GM21515 (cell line): ENCODE data around the gene STEAP3.

Experiments
- ATAC-seq: cut with Tn5 transposase; IDR thresholded peaks from one replicate; pipeline ENCODE4 v1.9.1; 2021; ENCODE audit not compliant: unreplicated experiment

STEAP3 gene

DNA sequence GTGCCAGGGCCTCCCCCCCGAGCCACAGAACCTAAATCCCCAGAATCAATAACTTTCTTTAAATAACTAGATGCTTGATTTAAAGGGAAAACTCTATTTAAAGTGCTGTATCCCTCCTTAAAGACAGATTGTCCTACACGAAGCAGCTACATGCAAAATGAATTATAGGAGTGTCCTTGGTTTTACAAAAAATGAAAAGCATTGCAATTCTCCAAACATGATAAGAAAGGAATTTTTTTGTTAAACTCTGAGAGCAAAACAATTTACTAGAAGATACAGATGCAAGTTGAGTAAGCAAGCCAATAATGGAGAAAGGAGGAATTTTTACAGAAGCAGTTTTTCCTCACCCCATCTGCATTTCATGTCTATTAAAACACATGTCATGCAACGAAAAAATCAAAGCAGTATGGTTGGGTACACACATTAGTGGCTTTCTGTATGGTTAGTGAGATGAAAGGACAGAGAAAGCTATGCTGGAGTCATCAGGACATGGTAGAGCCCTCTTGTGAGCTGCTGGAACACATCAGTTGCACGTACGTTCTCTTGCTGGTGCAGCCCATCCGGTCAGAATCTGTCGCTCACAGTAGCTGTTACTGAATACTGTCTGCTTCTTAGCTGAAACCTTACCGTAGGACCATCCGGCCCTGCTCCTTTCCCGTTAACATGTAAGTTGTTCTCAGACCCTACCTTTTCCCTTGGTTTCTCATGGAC is 25.9 kb upstream of the STEAP3 start:
- no peak for ATAC-seq

DNA sequence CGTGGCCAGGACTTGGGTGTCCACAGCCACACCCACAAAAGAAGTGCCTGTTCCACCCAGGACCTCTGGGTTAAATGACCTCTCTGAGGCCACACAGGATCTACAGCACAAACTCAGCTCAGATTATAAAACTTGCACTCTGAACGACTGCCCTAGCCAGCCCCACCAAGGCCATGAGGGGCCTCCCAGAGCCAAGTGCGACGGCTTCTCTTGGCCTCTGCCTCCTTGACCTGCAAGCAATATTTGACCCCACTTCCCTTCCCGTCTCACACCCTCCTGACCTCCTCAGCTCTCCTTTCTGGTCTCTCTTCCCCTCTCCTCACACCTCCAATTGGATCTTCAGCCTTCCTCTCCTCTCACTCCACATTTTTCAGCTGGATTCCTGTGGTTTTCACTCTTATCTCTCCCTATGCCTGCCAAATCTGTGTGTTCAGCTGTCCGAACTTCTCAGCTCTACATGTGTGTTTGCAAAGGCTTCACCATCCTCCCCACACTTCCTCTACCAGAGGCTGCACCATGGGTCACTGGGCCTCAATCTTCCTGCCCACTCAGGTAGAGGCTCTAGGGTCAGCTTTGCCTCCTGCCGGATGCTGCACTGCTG is 25.3 kb upstream of the STEAP3 start:
- no peak for ATAC-seq

DNA sequence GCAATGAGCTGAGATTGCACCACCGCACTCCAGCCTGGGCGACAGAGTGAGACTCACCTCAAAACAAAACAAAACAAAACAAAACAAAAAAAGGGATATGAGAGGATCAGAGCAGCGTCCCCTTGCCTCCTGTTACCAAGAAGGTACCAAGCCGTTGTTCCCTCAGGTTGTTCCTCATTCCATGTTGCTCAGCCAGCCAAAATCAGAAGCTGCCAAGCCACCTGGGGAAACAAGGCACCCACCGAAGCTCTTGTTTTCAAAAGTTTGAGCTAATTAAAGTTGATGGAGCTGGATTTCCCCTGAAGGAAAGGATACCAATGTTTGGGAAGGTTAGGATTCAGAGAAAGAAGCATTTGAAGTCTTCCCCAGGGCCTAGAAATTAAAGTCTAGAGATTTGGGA is 21.8 kb upstream of the STEAP3 start:
- ATAC-seq = no peak

DNA sequence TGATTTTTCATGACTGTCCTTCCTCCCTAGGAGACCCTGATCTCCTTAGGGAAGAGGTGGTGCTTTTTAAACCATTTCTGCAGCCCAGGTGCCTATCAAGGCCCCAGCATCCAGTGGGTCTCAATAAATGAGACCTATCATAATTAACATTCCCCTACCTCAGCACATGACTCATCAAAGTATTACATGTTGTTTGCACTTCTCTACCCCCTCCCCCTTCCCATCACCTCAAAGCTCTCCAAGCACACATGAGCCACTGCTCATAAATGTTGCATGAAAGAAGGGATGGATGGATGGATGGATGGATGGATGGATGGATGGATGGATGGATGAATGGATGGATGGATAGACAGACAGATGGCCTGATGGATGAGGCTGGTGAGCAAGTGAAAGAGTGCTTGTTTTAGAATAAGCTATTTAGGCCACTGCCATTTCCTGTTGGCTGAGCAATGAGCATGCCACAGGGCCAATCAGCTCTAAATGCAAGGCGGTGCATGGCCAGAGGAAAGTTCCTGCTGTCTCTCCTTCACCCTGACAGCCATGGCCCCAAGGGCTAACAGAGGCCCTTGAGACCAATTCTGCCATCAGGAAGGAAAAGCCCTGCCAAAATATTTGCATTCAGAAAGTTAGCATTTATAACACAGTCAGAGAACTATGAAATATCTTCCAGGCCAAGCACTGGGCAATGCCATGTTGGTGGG is 20.9 kb upstream of the STEAP3 start:
- ATAC-seq = no peak

DNA sequence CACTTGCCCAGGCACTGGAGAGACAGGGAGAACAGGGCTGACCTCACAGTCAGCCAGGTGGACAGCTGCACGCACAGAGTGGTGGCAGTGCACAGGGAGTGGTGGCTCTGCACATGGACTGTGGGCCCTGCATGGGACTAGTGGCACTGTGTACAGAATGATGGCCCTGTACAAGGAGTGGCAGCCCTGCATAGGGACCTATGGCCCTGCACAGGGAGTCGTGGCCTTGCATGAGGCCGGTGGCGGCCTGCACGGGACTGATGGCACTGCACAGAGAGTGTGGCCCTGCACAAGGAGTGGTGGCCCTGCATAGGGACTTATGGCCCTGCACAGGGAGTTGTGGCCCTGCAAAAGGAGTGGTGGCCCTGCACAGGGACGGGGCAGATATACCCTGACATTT is 19.1 kb upstream of the STEAP3 start:
- no peak for ATAC-seq

DNA sequence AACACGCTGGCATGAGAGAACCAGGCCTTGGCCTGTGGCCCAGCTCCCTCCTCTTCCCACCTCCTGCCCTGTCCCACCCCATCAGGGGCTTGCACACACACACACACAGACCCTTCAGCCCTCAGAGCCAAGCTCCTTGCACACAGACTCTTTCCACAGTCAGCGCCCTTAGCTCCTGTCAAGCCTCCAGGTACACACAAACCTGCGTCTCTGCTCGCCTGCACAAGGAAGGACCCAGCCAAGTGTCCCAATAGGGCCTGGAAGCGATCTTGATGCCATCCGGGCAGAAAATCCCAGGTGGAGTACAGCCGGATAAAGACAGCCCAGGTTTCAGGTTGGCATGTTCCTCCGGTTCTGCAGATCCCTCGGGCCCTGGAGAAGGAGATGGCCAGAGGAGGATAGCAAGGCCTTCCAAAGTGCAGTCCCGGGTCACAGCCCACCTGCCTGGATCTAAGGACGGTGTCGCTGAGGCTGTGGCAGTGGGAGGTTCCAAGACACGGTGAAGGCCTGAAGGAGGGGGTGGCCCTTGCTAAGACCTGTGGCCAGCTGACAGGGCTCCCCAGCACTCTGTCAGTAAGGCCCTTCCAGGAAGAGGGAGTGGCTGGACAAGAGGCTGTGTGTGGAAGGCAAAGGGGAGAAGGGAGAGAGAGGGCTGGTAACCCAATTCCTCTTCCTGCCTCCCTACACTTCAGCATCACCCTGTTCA is 18.5 kb upstream of the STEAP3 start:
- ATAC-seq = no peak

DNA sequence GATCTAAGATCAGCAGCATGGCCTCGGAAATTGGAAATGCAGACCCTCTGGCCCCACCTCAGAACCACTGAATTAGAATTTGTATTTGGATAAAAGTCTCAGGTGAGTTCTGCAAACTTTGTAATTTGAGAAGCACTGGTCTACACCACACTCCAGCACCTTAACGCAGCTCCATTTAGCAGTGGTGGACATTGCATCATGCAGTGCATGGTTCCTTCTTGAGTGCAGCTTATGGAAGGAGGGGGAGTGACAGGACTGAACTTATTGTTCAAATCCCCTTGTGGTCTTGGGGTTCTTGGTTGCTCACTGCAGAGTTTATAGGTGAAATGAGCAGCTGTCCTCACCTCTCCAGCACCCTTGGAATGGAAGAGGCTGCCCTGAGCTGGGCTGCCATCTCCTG is 17.4 kb upstream of the STEAP3 start:
- ATAC-seq = no peak

DNA sequence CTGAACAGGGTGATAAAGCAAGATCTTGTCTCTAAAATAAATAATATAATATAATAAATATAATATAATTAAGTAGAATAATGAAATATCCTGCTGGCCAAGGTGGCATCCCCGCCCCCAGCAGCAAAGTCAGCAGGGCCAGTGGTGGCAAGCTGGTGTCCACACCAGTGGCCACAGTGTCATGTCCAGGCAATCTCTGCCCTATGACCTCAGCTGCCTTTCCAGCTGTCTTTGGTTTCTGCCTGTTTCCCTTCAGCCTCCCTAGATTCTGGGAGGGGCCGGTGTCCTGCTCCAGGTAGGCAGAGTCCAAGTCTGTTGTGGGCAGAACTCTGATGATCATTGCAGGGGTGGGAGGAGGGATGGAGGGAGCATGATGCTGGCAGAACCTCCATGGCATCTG is 16.2 kb upstream of the STEAP3 start:
- no peak for ATAC-seq

DNA sequence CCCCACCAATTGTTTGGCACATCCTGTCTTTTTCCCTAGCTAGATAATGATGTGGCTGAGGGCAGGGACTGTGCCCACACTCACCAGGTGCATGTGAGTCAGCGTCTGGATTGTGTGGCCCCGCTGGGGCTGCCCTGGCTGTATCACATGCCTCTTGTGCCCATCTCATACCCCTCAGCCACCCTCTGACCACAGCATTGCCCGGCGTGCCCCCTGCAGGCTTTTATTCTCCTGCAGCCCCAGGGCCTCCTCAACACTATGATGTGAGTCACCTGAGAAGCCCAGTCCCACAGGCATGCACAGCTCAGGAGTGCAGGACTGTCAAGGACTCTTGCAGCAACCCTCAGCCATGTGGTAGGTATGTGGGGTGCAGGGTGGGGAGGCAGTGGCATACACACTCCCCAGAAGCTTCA is 14.8 kb upstream of the STEAP3 start:
- no peak for ATAC-seq

DNA sequence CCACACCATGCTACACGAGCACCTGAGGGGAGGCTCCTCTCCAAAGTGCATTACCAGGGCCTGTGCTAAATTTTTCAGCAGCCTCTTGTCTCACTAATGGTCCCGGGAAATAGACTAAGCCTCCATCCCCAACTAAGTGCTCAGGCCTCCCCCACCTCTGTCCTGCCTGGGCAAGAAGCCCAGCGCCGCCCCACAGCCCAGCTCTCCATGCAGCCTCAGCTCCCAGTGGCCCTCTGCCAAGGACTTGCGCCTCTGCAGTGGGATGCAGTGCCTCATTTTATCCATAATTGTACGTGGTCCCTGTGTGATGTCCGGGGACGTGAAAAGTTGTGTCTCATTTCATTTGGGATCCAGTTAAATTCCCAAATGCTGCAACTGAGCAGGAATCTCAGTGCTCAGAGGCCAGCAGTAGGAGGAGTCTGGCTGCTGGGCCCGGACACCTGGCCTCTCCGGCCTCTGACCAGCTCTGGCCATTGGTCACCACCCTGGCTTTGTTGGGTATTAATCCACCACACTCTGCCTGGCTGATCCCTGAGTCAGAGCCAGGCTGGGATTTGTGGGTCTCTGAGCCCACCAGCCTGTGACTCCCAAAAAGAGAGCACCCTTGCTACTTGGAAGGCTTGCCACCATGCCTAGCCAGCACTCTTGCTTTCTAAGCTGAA is 11.4 kb upstream of the STEAP3 start:
- no peak for ATAC-seq

DNA sequence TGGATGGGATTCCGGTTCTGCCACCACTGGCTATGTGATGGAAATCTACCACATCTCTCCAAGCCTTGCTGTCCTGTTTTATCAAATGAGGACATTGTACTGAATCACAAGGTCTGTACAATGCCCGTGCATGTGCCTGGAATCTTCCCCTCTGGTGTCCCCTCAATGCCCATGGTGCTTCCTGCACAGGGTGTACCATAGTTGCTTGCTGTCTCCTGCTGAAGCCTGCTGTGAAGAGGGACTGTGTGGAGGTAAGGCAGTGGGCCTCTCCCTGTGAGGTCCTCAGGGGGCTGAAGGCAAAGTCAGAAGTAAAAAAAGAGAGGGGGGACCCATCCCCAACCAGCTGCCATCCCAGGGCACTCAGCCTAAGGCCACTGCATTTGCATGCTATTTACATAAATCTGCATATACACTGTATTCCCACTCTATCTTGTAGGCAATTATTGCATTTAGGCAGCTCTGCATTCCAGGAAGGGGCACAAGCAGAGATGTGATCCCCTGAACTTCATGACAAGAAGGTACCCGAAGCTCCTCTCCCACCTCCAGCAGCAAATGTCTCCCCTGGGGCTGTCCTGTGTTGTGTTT is 9.1 kb upstream of the STEAP3 start:
- ATAC-seq = no peak

DNA sequence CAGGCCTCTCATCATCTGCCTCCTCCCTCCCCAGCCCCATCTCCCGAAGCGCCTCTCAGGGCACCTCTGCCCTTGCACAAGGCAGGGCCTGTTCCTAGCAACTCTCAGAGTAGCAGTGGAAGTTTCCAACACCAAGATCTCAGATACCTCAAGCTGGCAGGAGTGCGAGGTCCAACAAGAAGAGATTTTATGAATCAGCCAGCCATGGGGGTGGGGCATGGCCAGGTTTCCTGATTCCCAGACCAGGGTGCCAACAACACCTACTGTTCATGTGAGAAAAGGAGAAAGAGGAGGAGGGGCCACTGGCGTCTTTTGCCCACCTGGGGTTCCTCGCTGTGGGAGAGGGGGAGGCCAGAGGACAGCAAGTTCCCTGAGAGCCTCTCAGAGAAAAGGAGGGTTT is 6.6 kb upstream of the STEAP3 start:
- no peak for ATAC-seq

DNA sequence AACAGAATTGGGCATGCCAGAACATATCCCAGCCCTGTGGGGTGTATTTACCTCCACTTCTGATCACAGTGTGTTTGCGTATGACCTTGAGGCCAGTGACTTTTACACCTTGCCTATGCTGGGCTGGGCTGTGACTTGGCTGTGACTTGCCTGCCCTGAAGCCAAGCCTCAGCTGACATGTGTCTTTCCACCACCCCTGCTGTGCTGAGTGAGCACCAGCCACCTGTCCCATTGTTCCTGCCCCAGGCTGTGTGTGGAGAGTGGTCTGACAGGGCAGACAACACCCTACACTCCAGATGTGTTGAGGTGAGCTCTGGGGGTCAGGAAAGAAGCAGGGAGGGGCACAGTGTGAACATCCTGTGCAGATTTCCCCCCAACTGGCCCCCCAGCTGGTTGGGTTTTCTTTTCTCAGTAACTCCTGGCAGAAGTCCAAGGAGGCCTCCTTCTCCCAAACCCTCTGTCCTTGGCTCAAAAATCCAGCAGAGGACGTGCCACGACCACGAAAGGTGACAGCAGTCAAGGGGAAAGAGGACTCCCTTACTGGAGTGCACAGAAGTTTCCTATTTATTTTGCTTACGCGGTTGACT is 5.1 kb upstream of the STEAP3 start:
- no peak for ATAC-seq

DNA sequence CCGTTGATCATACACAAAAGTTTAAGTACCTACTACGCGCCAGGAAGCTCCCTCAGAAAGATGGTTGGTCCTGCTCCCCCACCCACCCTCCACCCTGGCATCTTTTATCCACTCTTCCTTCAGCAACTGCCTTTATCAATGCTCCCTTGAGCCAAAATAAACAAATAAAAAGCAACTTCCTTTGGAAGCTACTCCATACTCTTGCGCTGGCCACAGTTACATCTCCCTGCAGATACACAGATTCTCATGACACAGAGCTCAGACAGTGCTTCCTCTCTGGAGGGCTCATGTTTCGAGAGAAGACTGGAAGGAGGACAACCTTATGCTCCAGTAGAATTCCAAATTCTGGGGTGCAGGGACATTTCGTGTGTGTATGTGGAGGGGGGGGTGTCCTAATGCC is 3.8 kb upstream of the STEAP3 start:
- no peak for ATAC-seq

DNA sequence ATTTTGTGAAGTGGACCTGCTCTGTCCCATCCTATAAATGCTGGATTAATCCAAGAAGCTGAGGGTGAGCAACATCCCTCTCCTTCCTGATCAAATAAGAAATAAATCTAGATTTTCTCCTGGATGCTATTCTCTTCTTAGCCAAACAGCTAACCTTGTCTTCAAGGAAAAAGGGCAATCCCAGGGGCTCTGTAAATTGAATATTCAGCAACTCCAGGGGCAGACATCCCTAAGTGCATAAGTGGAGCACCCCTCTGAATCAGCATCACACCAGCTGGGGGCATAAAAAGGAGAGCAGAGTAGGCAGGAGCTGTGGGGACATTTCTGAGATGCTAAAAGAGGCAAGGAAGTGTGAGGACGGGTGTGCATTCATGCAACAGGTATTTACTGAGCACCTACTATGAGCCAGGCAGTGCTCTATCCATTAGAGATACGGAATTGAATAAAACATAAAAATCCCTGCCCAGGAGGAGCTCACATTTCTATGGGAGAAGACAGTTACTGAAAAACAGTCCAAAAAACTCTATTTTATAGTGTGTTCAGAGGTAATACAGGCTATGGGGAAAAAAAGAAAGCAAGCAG is 2.8 kb upstream of the STEAP3 start:
- ATAC-seq = no peak

DNA sequence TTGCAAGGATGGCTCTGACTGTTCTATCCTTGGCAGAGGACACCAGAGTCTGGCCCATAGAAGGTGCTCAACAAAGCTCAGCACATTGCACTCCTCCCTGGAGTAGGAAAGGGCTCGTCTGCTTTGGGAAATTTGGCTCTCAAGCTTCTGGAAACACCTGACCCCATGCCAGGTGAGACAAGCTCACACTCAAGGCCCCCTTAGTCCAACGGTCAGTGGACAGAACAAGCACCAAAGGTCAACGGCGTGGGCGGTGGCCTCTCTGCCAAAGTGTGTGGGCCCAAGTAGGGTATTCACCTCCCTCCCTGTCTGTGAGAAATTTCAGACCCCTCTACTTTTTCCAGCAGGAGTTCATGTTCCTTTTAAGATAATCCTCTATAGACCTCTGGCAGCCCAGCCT is 2.0 kb upstream of the STEAP3 start:
- ATAC-seq = no peak

DNA sequence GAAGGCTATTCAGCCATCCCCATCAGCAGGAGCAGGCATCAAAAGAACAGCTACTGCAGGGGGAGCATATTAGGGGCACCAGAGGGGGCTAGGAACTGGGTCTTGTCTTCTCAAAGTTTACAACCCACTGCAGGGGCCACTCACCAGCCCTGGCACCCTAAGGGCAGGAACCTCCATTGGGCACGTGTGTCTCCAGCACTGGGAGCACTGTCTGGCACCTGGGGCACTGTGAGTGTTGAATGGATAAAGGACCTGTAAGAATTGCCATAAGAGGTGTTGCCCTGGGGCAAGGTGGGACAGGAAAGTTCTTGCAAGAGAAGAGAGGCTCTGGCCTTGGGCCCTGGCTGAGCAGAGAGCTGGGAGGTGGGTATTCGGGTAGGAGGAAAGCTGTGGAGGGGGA is 1.4 kb upstream of the STEAP3 start:
- no peak for ATAC-seq

DNA sequence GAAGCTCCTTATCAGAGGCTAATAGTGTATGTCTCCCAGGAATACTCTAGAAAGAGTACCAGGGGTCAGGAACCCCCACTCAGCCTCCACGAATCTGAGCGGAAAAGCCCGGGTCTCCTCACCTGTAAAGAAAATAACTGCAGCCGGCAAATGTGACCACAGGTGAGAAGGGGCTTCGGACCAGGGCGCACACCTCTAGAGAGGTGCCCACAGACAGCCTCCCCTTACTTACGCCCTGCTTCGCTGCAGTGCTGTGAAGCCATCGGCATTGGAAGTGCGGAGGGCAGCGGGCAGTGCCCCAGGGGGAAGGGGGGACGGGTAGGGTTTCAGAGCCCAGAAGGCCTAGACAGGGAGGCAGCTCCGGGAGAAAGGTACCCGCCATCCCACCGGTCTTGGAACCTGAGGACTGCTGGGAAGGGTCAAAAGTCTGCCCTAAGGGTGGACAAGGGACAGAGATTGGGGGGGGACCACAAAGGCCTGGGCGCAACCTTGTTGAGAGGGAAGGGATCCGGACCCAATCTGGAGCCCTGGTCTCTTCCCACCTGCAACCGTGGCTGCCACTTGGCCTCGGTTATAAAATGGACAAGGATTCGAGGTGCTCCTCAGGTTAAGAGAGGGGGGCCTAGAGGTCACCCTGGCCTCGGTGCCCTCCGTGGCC is 642 bp upstream of the STEAP3 start:
- ATAC-seq = no peak

DNA sequence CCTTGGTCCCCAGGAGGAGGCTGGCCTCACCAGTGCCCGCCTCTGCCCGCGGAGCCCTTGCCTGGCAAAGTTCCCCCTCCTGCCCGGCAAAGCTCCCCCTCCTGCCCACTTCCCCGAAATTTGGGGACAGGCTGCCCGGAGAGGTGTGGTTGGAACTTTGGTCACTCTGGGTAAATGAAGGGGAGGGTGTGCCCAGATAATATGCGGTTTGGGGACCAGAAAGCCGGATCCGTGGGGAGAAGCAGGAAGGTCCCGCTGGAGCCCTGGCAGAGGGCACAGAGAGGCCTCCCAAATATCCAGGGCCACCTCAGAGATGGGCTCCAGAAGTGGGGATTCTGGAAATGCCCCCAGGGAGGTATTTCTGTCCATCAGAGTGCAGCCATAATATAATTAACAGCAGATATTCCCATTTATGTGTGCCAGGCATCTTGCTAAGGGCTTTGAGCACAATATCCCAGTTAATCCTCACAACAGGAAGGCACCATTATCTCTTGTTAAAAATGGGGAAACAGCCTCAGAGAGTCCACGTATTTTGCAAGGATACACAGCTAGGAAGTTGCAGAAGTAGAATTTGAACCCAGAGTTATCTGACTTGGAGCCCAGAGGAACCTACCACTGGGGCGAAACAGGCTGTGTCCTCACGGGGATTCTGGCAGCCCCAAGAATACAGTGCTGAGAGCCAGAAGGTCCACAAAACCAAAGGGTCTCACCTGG is 914 bp downstream of the STEAP3 start:
- no peak for ATAC-seq
